HK-2 (cell line): ENCODE results near the gene PPP1R7.
"Not testable (repeated sequence)": the region's sequence is repeated elsewhere in the genome, so short reads cannot be mapped to it uniquely, and the experiment has no call there.

Source experiments
- DNase-seq: peaks from one replicate; pipeline ENCODE4 v3.0.0-alpha.2; 2018; ENCODE audit not compliant: unreplicated experiment

Gene PPP1R7

GRCh38 chr2:241193271-241193670, 43.0 kb downstream of the PPP1R7 start:
- DNase-seq, result no peak

GRCh38 chr2:241194811-241195210, 44.5 kb downstream of the PPP1R7 start:
- DNase-seq, result no peak

GRCh38 chr2:241195506-241196130, 45.4 kb downstream of the PPP1R7 start:
- no peak for DNase-seq

GRCh38 chr2:241197246-241197645, 47.0 kb downstream of the PPP1R7 start:
- not testable (repeated sequence) for DNase-seq

GRCh38 chr2:241197947-241198346, 47.7 kb downstream of the PPP1R7 start:
- no peak for DNase-seq

- DNase-seq, result no peak
Observed at GRCh38 chr2:241198381-241199279, 48.4 kb downstream of the PPP1R7 start.

GRCh38 chr2:241199286-241199685, 49.0 kb downstream of the PPP1R7 start:
- DNase-seq, result no peak

GRCh38 chr2:241199897-241200821, 49.9 kb downstream of the PPP1R7 start:
- no peak for DNase-seq

GRCh38 chr2:241200822-241201395, 50.6 kb downstream of the PPP1R7 start:
- DNase-seq, result no peak

GRCh38 chr2:241201445-241202267, 51.4 kb downstream of the PPP1R7 start:
- DNase-seq, result no peak

GRCh38 chr2:241202268-241202585, 52.0 kb downstream of the PPP1R7 start:
- DNase-seq, result no peak

GRCh38 chr2:241202681-241203080, 52.4 kb downstream of the PPP1R7 start:
- no peak for DNase-seq

- no peak for DNase-seq
Observed at GRCh38 chr2:241203218-241204009, 53.1 kb downstream of the PPP1R7 start.

- no peak for DNase-seq
Observed at GRCh38 chr2:241204010-241204384, 53.7 kb downstream of the PPP1R7 start.

- no peak for DNase-seq
Observed at GRCh38 chr2:241204490-241204889, 54.2 kb downstream of the PPP1R7 start.

GRCh38 chr2:241205086-241205485, 54.8 kb downstream of the PPP1R7 start:
- no peak for DNase-seq

GRCh38 chr2:241207151-241207550, 56.9 kb downstream of the PPP1R7 start:
- no peak for DNase-seq

- DNase-seq, result no peak
Observed at GRCh38 chr2:241207641-241208040, 57.4 kb downstream of the PPP1R7 start.

GRCh38 chr2:241208058-241208457, 57.8 kb downstream of the PPP1R7 start:
- DNase-seq, result no peak

GRCh38 chr2:241209271-241209670, 59.0 kb downstream of the PPP1R7 start:
- DNase-seq, result no peak
